DOHH2 (cell line): ENCODE data around the gene EPS15.

Experiments
- H3F3A ChIP-seq: fragments of 200-600 bp; sonication (generic), shearing (Covaris generic); 2 replicates; pipeline ENCODE4 v1.6.0; 2016; ENCODE audit warnings: antibody characterized with exemption, mild to moderate bottlenecking; ENCODE audit not compliant: control insufficient read depth, insufficient read depth
- H3K27ac ChIP-seq: fragments of 200-600 bp; sonication (generic); 2 replicates; pipeline ENCODE4 v1.5.1; 2014; ENCODE audit warnings: low read depth, mild to moderate bottlenecking, low read length, moderate library complexity
- H3K27me3 ChIP-seq: fragments of 200-600 bp; sonication (generic); 2 replicates; pipeline ENCODE4 v1.6.1; 2014; ENCODE audit warnings: mild to moderate bottlenecking, low read length, mixed read lengths; ENCODE audit not compliant: control insufficient read depth
- H3K36me3 ChIP-seq: fragments of 200-600 bp; sonication (generic); 2 replicates; pipeline ENCODE4 v1.6.1; 2014; ENCODE audit warnings: mild to moderate bottlenecking, low read length, moderate library complexity, mixed read lengths; ENCODE audit not compliant: control insufficient read depth
- H3K4me1 ChIP-seq: fragments of 200-600 bp; sonication (generic); 2 replicates; pipeline ENCODE4 v1.6.1; 2014; ENCODE audit warnings: mild to moderate bottlenecking, low read length, mixed read lengths; ENCODE audit not compliant: control insufficient read depth
- H3K4me2 ChIP-seq: fragments of 200-600 bp; sonication (generic); 2 replicates; pipeline ENCODE4 v1.6.0; 2014; ENCODE audit warnings: mild to moderate bottlenecking, low read length, moderate library complexity
- H3K4me3 ChIP-seq: fragments of 200-600 bp; sonication (generic); 2 replicates; pipeline ENCODE4 v1.5.1; 2014; ENCODE audit warnings: mild to moderate bottlenecking, low read length, mixed read lengths
- H3K79me2 ChIP-seq: fragments of 200-600 bp; sonication (generic); 2 replicates; pipeline ENCODE4 v1.6.1; 2014; ENCODE audit warnings: mild to moderate bottlenecking, low read length, mixed read lengths; ENCODE audit not compliant: control insufficient read depth
- H3K9me2 ChIP-seq: fragments of 200-600 bp; sonication (generic); replicated peaks from 2 replicates; pipeline ENCODE4 v1.6.1; 2014; ENCODE audit warnings: mild to moderate bottlenecking, low read length, mixed read lengths; ENCODE audit not compliant: control insufficient read depth
- H3K9me3 ChIP-seq: fragments of 200-600 bp; sonication (generic); 2 replicates; pipeline ENCODE4 v1.6.1; 2014; ENCODE audit warnings: antibody characterized with exemption, low read length, mixed read lengths; ENCODE audit not compliant: control insufficient read depth, insufficient read depth
- H4K20me1 ChIP-seq: fragments of 200-600 bp; sonication (generic); 2 replicates; pipeline ENCODE4 v1.6.0; 2014; ENCODE audit warnings: low read depth, mild to moderate bottlenecking, antibody characterized with exemption, low read length, moderate library complexity; ENCODE audit not compliant: control insufficient read depth, insufficient read depth
- CTCF ChIP-seq: fragments of 200-600 bp; sonication (generic); IDR thresholded peaks from one replicate; pipeline ENCODE4 v1.5.1; 2014; ENCODE audit warnings: antibody characterized with exemption, mild to moderate bottlenecking, low read depth, low read length; ENCODE audit not compliant: poor library complexity, severe bottlenecking
- EZH2phosphoT487 ChIP-seq: fragments of 200-600 bp; sonication (generic); IDR thresholded peaks from 2 replicates; pipeline ENCODE4 v1.6.1; 2017; ENCODE audit warnings: borderline replicate concordance, mild to moderate bottlenecking, antibody characterized with exemption, low read length, moderate library complexity, mixed read lengths

EPS15 gene

GRCh38 chr1:51341876-51342496, 177.1 kb downstream of the EPS15 start:
- TF ChIP-seq EZH2phosphoT487 = no peak
- peak; percentile 47 for TF ChIP-seq CTCF
- Histone ChIP-seq H3K4me3 (no peak overlapping the region), H3K9me3 (no peaks in the 10 kb centered on the region), H4K20me1 (no peaks in the 10 kb centered on the region), H3K4me1 (0 out of 2 replicates have a peak, but pooled peaks cover 5% of the 10 kb centered on the region), H3K4me2 (no peak overlapping the region), H3K36me3 (no peaks in the 10 kb centered on the region), H3K27ac (no peak overlapping the region), H3F3A (peaks cover 5% of the 10 kb centered on the region; the same call in 1 of the 2 replicates), H3K9me2 (no peaks in the 10 kb centered on the region), H3K27me3 (peaks cover 42% of the 10 kb centered on the region), H3K79me2 (no peaks in the 10 kb centered on the region)

GRCh38 chr1:51340380-51340779, 178.7 kb downstream of the EPS15 start:
- Histone ChIP-seq H3K4me1 (0 out of 2 replicates have a peak, but pooled peaks cover 5% of the 10 kb centered on the region), H3K9me3 (no peaks in the 10 kb centered on the region)
- TF ChIP-seq EZH2phosphoT487 = no peak
- TF ChIP-seq CTCF = no peak

GRCh38 chr1:51336711-51337110, 182.4 kb downstream of the EPS15 start:
- Histone ChIP-seq H4K20me1 (no peaks in the 10 kb centered on the region), H3K4me2 (no peak overlapping the region)

More at GRCh38 chr1:51340380-51340779, 178.7 kb downstream of the EPS15 start:
- no peaks in the 10 kb centered on the region for H3K79me2 ChIP-seq
- no peaks in the 10 kb centered on the region for H3K9me2 ChIP-seq
- no peak overlapping the region for H3K4me2 ChIP-seq
- no peak overlapping the region for H3K27ac ChIP-seq
- H4K20me1 ChIP-seq = no peaks in the 10 kb centered on the region
- H3K36me3 ChIP-seq = no peaks in the 10 kb centered on the region
- no peak overlapping the region for H3K4me3 ChIP-seq
- H3K27me3 ChIP-seq = peaks cover 29% of the 10 kb centered on the region
- no peaks in the 10 kb centered on the region for H3F3A ChIP-seq

More at GRCh38 chr1:51336711-51337110, 182.4 kb downstream of the EPS15 start:
- no peaks in the 10 kb centered on the region for H3K79me2 ChIP-seq
- H3K27ac ChIP-seq = no peak overlapping the region
- H3K9me2 ChIP-seq = no peaks in the 10 kb centered on the region
- 0 out of 2 replicates have a peak, but pooled peaks cover 1% of the 10 kb centered on the region for H3K4me1 ChIP-seq
- no peaks in the 10 kb centered on the region for H3K36me3 ChIP-seq
- no peak overlapping the region for H3K4me3 ChIP-seq
- peaks cover 4% of the 10 kb centered on the region; the same call in 1 of the 2 replicates for H3K27me3 ChIP-seq
- no peak for TF ChIP-seq CTCF
- no peak for TF ChIP-seq EZH2phosphoT487
- H3K9me3 ChIP-seq = no peaks in the 10 kb centered on the region
- H3F3A ChIP-seq = no peaks in the 10 kb centered on the region
